Measurements from ENCODE around the gene PREP.
"Not testable (repeated sequence)": the region's sequence is repeated elsewhere in the genome, so short reads cannot be mapped to it uniquely, and the experiment has no call there.

PREP gene

GRCh38 chr6:105402939-105403935, at the start of gene PREP:
Gene PREP, minus strand, starts transcription at chr6:105403082. Its CDS starts 191 bp downstream, at chr6:105402891.
- peak; percentile 63 to 77 for DNase-seq

GRCh38 chr6:105452376-105452775, 49.5 kb upstream of the PREP start:
- no peak for DNase-seq

- no peak for DNase-seq
These were observed 47.0 kb upstream of the PREP start for GRCh38 chr6:105449756-105450390.

- DNase-seq, result no peak
These were observed 42.6 kb upstream of the PREP start for GRCh38 chr6:105445481-105445880.

- DNase-seq, result no peak
These were observed 41.1 kb upstream of the PREP start for GRCh38 chr6:105443941-105444340.

- DNase-seq, result no peak
These were observed 39.5 kb upstream of the PREP start for GRCh38 chr6:105442369-105442768.

GRCh38 chr6:105437236-105437635, 34.4 kb upstream of the PREP start:
- no peak for DNase-seq

GRCh38 chr6:105433723-105434122, 30.8 kb upstream of the PREP start:
- no peak for DNase-seq

GRCh38 chr6:105432797-105433196, 29.9 kb upstream of the PREP start:
- DNase-seq, result peak; percentile 54 to 92

- DNase-seq, result peak; percentile 9 to 41
These were observed 28.3 kb upstream of the PREP start for GRCh38 chr6:105431226-105431625.

GRCh38 chr6:105430685-105431084, 27.8 kb upstream of the PREP start:
- DNase-seq, result no peak

- DNase-seq, result no peak
These were observed 26.8 kb upstream of the PREP start for GRCh38 chr6:105429676-105430075.

GRCh38 chr6:105428342-105428957, 25.6 kb upstream of the PREP start:
- DNase-seq, result peak in 1 of 2 experiments; percentile 24

- peak in 1 of 2 experiments; percentile 55 for DNase-seq
These were observed 21.4 kb upstream of the PREP start for GRCh38 chr6:105424175-105424783.

- not testable (repeated sequence) for DNase-seq
These were observed 14.1 kb upstream of the PREP start for GRCh38 chr6:105416971-105417370.

- no peak for DNase-seq
These were observed 6.9 kb upstream of the PREP start for GRCh38 chr6:105409734-105410133.

GRCh38 chr6:105402090-105402938, 568 bp downstream of the PREP start:
- peak in 1 of 2 experiments; percentile 37 for DNase-seq

GRCh38 chr6:105401247-105402089, 1.4 kb downstream of the PREP start:
- DNase-seq, result no peak

- no peak for DNase-seq
These were observed 2.4 kb downstream of the PREP start for GRCh38 chr6:105400501-105400900.

GRCh38 chr6:105398859-105399258, 4.0 kb downstream of the PREP start:
- no peak for DNase-seq

- DNase-seq, result no peak
These were observed 4.9 kb downstream of the PREP start for GRCh38 chr6:105397987-105398386.

Data from SW 1271 (cell line).